ENCODE measurements around the gene FSIP1.

The FSIP1 gene

DNA sequence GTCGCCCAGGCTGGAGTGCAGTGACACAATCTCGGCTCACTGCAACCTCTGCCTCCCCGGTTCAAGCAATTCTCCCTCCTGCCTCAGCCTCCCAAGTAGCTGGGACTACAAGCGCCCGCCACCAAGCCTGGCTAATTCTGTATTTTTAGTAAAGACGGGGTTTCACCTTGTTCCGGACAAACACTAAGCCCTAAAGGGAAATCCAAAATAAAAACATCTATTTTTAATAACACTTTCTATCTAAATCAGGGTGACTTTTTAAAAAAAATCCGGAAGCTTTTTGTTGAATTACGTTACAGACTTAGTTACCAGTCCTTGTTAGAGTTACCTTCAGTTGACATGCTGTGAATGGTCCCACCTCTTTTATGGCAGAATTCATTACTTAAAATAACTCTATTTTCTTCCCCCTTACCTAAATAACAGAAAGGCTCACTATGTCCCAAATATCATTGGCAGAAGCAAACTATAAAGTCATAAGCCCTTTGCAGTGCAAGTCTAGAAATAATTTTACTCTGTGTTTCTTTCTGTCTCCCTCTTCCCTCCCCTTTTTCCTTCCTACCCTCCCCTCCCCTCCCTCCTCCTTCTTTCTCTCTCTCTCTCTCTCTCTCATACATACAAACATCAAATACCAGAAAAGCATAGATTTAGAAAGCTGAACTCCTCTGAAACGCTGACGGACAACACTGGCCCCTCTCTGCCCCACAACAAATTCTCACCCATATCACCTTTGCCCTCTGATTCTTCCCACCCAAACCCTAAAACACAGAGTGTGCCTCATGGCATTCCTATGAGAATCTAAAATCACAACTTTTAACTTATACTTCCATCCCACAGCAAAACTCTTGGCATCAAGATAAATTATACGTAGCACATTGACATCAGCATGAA is 183.4 kb downstream of the FSIP1 start:
- TF ChIP-seq POLR2AphosphoS5 (IDR thresholded peaks at IDR 0.05; ENCODE audit: low read depth, low read length) (no peak), FOXP2 (optimal IDR thresholded peaks at IDR 0.05; ENCODE audit: borderline replicate concordance, extremely low read depth, extremely low read length, insufficient read depth) (no peak)

DNA sequence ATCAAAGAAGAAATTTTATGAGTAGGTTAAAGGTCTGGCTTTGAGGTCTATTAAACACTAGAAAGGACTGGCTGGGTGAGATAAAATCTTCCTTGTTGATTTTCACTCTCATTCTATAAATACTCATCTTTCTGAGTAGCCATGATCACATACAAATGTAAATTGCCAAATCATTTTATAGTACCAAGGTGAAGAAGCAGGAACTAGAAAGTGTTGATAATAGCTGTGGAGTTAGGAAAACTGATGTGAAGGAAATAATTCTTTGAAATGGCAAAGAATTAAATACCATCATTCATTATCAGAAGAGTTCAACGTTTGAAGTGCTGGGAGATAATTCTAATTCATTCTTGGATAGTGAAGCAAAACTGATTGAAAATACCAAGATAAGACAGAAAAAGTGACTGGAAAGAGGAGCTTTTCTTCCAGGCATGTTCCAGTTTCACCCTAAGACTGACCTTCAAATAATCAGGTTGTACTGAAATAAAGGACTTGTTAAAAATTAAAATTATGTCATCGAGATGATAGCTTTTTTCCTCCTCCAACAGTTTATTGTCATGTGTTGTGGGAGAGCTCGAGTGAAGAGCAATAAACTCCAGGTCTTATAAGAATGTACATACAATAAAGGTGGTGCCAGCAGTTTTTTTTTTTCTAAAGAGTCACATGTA is 184.3 kb downstream of the FSIP1 start:
- TF ChIP-seq FOXP2 (optimal IDR thresholded peaks at IDR 0.05; ENCODE audit: borderline replicate concordance, extremely low read depth, extremely low read length, insufficient read depth) (no peak), TAF1 (IDR thresholded peaks at IDR 0.05; ENCODE audit: borderline replicate concordance, insufficient read depth, low read length) (no peak)
- TF ChIP-seq, protein P1, sequence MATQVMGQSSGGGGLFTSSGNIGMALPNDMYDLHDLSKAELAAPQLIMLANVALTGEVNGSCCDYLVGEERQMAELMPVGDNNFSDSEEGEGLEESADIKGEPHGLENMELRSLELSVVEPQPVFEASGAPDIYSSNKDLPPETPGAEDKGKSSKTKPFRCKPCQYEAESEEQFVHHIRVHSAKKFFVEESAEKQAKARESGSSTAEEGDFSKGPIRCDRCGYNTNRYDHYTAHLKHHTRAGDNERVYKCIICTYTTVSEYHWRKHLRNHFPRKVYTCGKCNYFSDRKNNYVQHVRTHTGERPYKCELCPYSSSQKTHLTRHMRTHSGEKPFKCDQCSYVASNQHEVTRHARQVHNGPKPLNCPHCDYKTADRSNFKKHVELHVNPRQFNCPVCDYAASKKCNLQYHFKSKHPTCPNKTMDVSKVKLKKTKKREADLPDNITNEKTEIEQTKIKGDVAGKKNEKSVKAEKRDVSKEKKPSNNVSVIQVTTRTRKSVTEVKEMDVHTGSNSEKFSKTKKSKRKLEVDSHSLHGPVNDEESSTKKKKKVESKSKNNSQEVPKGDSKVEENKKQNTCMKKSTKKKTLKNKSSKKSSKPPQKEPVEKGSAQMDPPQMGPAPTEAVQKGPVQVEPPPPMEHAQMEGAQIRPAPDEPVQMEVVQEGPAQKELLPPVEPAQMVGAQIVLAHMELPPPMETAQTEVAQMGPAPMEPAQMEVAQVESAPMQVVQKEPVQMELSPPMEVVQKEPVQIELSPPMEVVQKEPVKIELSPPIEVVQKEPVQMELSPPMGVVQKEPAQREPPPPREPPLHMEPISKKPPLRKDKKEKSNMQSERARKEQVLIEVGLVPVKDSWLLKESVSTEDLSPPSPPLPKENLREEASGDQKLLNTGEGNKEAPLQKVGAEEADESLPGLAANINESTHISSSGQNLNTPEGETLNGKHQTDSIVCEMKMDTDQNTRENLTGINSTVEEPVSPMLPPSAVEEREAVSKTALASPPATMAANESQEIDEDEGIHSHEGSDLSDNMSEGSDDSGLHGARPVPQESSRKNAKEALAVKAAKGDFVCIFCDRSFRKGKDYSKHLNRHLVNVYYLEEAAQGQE (IDR thresholded peaks at IDR 0.05; ENCODE audit: insufficient read depth in 1 of 2, low read depth in 2 of 2, low read length in 2 of 2): no peak

DNA sequence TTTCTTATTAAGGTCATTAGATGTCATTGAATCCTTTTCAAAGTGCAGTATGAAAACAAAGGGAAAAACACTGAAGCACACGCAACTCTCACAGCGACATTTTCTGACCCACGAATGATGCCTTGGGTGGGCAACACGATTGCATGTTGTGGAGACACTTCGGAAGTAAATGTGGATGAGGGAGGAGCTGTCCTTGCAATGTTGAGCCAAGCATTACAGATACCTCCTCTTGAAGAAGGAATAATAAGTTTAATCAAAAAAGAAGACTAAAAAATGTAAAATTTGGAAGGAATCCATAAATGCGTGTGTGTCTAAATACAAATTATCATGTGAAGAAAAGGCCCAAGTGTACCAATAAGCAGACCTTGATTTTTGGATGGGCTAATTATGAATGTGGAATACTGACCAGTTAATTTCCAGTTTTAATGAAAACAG is 184.9 kb downstream of the FSIP1 start:
- TF ChIP-seq SIN3A (IDR thresholded peaks at IDR 0.05; ENCODE audit: borderline replicate concordance, insufficient read depth, low read length) (no peak), FOXP2 (optimal IDR thresholded peaks at IDR 0.05; ENCODE audit: borderline replicate concordance, extremely low read depth, extremely low read length, insufficient read depth) (no peak), TAF1 (IDR thresholded peaks at IDR 0.05; ENCODE audit: borderline replicate concordance, insufficient read depth, low read length) (no peak), POLR2AphosphoS5 (IDR thresholded peaks at IDR 0.05; ENCODE audit: low read depth, low read length) (no peak)
- TF ChIP-seq, protein P1 (IDR thresholded peaks at IDR 0.05; ENCODE audit: insufficient read depth in 1 of 2, low read depth in 2 of 2, low read length in 2 of 2): no peak

DNA sequence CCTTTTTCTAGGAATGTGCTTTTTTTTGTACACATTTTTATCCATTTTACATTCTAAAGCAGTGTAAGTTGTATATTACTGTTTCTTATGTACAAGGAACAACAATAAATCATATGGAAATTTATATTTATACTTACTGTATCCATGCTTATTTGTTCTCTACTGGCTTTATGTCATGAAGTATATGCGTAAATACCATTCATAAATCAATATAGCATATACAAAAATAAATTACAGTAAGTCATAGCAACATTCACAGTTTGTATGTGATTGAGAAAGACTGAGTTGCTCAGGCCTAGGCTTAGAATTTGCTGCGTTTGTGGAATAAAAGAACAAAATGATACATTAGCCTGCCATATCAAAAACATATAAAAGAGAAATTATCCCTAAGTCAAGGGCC is 185.3 kb downstream of the FSIP1 start:
- TF ChIP-seq SIN3A (IDR thresholded peaks at IDR 0.05; ENCODE audit: borderline replicate concordance, insufficient read depth, low read length): no peak
- TF ChIP-seq POLR2AphosphoS5 (IDR thresholded peaks at IDR 0.05; ENCODE audit: low read depth, low read length): no peak
- no peak for TF ChIP-seq FOXP2 (optimal IDR thresholded peaks at IDR 0.05; ENCODE audit: borderline replicate concordance, extremely low read depth, extremely low read length, insufficient read depth)
- TF ChIP-seq, protein P1 (IDR thresholded peaks at IDR 0.05; ENCODE audit: insufficient read depth in 1 of 2, low read depth in 2 of 2, low read length in 2 of 2): no peak
- TF ChIP-seq TAF1 (IDR thresholded peaks at IDR 0.05; ENCODE audit: borderline replicate concordance, insufficient read depth, low read length): no peak

DNA sequence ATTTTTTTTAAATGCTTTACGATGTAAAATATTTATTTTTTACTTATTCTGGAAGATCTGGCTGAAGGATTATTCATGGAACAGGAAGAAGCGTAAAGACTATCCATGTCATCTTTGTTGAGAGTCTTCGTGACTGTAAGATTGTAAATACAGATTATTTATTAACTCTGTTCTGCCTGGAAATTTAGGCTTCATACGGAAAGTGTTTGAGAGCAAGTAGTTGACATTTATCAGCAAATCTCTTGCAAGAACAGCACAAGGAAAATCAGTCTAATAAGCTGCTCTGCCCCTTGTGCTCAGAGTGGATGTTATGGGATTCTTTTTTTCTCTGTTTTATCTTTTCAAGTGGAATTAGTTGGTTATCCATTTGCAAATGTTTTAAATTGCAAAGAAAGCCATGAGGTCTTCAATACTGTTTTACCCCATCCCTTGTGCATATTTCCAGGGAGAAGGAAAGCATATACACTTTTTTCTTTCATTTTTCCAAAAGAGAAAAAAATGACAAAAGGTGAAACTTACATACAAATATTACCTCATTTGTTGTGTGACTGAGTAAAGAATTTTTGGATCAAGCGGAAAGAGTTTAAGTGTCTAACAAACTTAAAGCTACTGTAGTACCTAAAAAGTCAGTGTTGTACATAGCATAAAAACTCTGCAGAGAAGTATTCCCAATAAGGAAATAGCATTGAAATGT is 186.1 kb downstream of the FSIP1 start:
- TF ChIP-seq FOXP2 (optimal IDR thresholded peaks at IDR 0.05; ENCODE audit: borderline replicate concordance, extremely low read depth, extremely low read length, insufficient read depth): no peak
- TF ChIP-seq SIN3A (IDR thresholded peaks at IDR 0.05; ENCODE audit: borderline replicate concordance, insufficient read depth, low read length): no peak
- TF ChIP-seq, protein P1 (IDR thresholded peaks at IDR 0.05; ENCODE audit: insufficient read depth in 1 of 2, low read depth in 2 of 2, low read length in 2 of 2): no peak
- no peak for TF ChIP-seq POLR2AphosphoS5 (IDR thresholded peaks at IDR 0.05; ENCODE audit: low read depth, low read length)
- TF ChIP-seq TAF1 (IDR thresholded peaks at IDR 0.05; ENCODE audit: borderline replicate concordance, insufficient read depth, low read length): no peak
